Measurements from ENCODE around the gene GNLY.

GNLY gene

GRCh38 chr2:85690932-85691331 lies 3.2 kb upstream of the GNLY start:
- no peak for DNase-seq

DNA sequence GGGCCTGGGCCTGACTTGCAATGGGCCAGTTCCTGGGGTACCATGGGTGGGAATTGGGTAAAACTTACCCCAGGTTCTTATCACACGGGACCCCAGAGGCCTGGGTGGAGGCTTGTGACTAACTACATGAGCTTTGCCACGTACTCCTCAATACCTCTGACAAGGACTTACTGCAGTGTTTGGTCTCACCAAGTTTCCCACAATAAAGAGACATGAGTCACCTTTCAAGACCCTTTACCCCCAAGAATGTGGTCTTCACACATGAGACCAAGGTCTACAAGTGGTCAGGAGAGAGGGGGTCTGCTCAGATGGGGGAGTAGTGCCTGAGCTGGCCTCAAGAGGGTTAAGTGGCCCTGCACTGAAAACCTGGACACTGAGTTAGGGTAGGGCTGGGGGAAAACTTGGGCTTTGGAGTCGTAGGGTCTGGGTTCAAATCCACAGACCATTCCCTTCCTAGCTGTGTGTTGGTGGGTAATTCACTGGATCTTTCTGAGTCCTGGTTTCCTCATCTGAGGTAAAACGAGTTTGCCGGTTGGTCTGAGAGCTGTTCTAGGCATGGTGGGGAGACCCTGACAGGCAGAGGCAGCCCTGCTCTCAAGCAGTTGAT lies 2.0 kb upstream of the GNLY start:
- DNase-seq, result no peak

GRCh38 chr2:85695121-85695520 lies 963 bp downstream of the GNLY start:
- DNase-seq, result no peak

DNA sequence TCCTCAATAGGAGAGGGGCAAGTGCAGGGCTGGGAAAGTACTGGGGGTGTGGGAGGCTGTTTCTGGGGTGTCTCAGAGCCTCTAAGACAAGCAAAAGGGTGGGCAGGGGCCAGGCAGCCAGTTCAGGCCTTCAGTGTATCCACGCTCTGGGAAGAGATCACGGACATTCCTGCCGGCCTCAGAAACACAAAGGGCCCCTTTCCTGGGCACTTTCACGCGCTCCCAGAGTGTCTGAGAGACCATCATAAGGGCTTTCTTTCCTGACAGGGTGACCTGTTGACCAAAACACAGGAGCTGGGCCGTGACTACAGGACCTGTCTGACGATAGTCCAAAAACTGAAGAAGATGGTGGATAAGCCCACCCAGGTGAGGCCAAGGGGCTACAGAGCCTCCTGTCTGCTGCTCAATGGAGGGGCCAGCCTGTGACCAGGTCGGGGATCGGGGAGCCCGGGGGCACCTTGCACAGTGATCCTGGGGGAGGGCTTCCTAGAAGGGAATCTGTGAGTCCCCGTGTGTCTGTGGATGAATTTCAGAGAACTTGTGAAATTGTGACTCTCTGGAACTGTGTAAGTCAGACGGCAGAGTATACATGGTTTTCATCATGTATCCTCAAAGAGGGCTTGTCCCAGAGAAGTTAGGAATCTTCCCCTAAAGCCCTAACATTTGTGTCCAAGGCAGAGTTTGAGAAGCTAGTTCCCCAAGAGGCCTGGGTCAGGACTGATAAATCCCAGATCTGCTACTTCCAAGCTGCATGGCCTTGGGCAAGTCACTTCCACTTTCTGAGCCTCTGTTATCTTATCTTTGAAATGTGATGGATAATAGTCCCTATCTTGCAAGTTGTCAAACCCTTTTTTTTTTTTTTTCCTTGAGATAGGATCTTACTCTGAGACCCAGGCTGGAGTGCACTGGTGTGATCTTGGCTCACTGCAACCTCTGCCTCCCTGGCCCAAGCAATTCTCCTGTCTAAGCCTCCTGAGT lies 1.8 kb downstream of the GNLY start:
- DNase-seq, result no peak

DNA sequence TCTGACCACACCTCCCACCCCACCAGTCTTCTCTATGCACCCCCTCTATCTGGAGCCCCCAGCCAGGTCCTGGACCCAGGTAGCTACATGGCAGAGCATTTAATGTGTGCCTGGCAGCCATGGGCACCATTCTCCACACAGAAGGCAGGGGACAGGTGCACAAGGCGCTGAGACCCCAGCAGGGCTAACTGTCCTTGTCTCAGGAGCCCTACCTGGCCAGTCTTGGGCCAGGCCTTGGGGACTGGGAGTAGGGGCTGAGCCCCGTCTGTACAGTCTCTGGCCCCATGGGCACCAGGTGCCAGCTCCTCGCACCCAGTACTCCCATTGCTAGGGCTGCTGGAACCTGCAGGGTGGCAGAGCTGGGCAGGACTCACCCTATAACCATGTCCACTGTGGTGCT lies 2.9 kb downstream of the GNLY start:
- DNase-seq, result no peak

DNA sequence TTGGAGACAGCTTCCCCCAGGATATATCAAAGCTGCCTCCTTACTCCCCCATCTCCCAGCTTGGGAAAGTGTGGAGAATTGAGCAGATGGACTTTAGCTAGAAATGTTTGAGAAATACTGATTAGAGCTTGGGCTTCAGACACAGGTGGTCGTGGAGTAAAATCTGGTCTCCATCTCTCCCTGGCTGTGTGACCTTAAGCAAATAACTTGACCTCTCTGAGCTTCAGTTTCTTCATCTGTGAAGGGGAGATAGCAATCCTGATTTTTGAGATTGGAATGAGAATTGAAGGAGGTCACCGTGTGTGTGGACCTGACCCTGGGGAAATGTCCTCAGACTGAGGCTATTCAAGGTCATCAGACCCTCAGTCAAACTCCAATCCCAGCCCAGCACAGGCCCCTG lies 3.6 kb downstream of the GNLY start:
- no peak for DNase-seq

GRCh38 chr2:85698184-85698879 lies 4.2 kb downstream of the GNLY start:
- no peak for DNase-seq

- no peak for DNase-seq
Observed at GRCh38 chr2:85698880-85699254, 4.7 kb downstream of the GNLY start.

GRCh38 chr2:85699325-85699724 lies 5.2 kb downstream of the GNLY start:
- no peak for DNase-seq

GRCh38 chr2:85702172-85702571 lies 8.0 kb downstream of the GNLY start:
- DNase-seq, result no peak

DNA sequence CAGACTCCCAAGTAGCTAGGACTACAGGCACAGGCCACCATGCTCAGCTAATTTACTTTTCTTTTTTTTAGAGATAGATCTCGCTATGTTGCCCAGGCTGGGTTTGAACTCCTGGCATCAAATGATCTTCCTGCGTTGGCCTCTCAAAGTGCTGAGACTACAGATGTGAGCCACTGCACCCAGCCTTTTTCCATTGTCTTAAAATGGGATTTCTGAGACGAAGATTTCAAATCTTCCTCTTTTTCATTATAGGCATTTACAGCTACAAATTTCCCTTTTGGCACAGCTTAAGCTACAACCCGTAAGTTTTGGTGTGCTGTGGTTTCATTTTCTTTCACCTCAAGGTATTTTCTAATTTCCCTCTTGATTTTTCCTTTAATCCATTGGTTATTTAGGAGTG lies 8.6 kb downstream of the GNLY start:
- DNase-seq, result no peak

DNA sequence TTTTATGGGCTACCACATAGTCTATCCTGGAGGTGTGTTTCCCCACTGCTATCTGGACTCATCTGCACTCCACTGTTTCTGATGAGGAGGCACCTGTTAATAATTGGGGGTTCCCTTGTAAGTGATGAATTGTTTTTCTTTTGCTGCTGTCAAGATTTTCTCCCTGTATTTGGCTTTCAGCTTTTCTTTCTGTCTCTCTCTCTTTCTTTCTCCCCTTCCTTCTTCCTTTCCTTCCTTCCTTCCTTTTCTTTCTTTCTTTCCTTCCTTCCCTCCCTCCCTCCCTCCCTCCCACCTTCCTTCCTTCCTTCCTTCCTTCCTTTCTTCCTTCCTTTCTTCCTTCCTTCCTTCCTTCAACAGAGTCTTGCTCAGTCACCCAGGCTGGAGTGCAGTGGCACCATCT lies 9.2 kb downstream of the GNLY start:
- DNase-seq, result no peak

- DNase-seq, result no peak
Observed at GRCh38 chr2:85704038-85704437, 9.9 kb downstream of the GNLY start.

GRCh38 chr2:85704800-85705679 lies 10.9 kb downstream of the GNLY start:
- no peak for DNase-seq

GRCh38 chr2:85705680-85706039 lies 11.5 kb downstream of the GNLY start:
- DNase-seq, result peak; percentile 63

GRCh38 chr2:85706063-85706462 lies 11.9 kb downstream of the GNLY start:
- no peak for DNase-seq

DNA sequence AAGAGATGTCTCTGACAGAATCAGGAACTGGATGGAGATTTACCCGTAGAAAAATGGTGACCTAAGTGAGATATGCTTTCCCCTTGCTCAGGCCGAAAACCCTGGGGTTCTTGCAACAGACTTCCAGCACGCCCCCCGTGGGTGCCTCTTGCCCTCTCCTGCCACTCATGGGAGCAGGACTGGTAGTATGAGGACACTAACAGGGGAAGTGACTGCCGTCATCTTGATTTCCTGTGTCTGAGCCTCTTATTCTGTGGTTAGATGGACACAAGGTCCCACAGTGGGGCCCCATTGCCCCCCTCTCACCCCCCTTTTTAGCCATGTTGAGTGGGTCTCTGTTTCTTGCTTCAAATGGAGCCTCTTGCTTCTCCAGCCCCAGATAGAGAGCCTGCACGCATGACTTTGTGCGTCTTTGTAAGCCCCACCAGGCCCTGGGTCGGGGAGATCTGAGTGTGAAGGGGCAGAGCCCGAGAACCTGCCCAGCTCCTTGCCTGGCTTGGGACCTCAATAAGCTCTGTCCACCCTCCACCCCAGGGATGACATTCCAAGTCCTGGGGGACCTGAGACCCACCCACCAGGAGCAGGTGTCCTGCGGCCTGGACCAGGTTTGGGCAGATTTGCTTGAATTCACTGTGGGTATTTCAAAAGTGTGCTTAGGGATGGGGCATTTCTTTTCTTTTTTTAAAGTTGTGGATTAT lies 12.6 kb downstream of the GNLY start:
- DNase-seq, result no peak

- peak; percentile 8 for DNase-seq
Observed at GRCh38 chr2:85707304-85707703, 13.1 kb downstream of the GNLY start.

GRCh38 chr2:85708641-85709040 lies 14.5 kb downstream of the GNLY start:
- DNase-seq, result no peak

GRCh38 chr2:85709401-85709811 lies 15.2 kb downstream of the GNLY start:
- no peak for DNase-seq

- DNase-seq, result peak; percentile 94
Observed at GRCh38 chr2:85710687-85711577, 16.8 kb downstream of the GNLY start.
